ENCODE results near the gene DQX1.

DQX1 gene

GRCh38 chr2:74553892-74554819, 28.1 kb upstream of the DQX1 start, which contains the start of the genes DOK1 and LOXL3:
Gene DOK1 (plus strand): TSS chr2:74554720. CDS start chr2:74554755, 35 bp downstream.
Gene LOXL3 (minus strand): TSS chr2:74553942. CDS start chr2:74552634, 1,308 bp downstream.
- DNase-seq (peak; percentile 92), ATAC-seq (peak; percentile 81)

GRCh38 chr2:74552914-74553811, 27.1 kb upstream of the DQX1 start:
- no peak for DNase-seq
- no peak for ATAC-seq

- no peak for DNase-seq
- no peak for ATAC-seq
Measured at GRCh38 chr2:74551942-74552913, 26.2 kb upstream of the DQX1 start.

- DNase-seq: no peak
- no peak for ATAC-seq
Measured at GRCh38 chr2:74551530-74551929, 25.5 kb upstream of the DQX1 start.

GRCh38 chr2:74550231-74550630, 24.2 kb upstream of the DQX1 start:
- ATAC-seq: no peak
- no peak for DNase-seq

- ATAC-seq: peak; percentile 64
Measured at GRCh38 chr2:74548900-74549826, 23.1 kb upstream of the DQX1 start.

GRCh38 chr2:74548285-74548899, 22.4 kb upstream of the DQX1 start:
- ATAC-seq (no peak), DNase-seq (no peak)

More at GRCh38 chr2:74548900-74549826, 23.1 kb upstream of the DQX1 start:
- peak; percentile 52 for DNase-seq

- DNase-seq (no peak), ATAC-seq (no peak)
Measured at GRCh38 chr2:74546004-74546403, 20.0 kb upstream of the DQX1 start.

- no peak for ATAC-seq
Measured at GRCh38 chr2:74544634-74545033, 18.6 kb upstream of the DQX1 start.

GRCh38 chr2:74542978-74543377, 16.9 kb upstream of the DQX1 start:
- no peak for ATAC-seq
- DNase-seq: no peak

More at GRCh38 chr2:74544634-74545033, 18.6 kb upstream of the DQX1 start:
- no peak for DNase-seq

GRCh38 chr2:74540291-74540690, 14.3 kb upstream of the DQX1 start:
- ATAC-seq: no peak
- no peak for DNase-seq

GRCh38 chr2:74538881-74539339, 12.9 kb upstream of the DQX1 start:
- ATAC-seq (no peak), DNase-seq (no peak)

- ATAC-seq (no peak), DNase-seq (no peak)
Measured at GRCh38 chr2:74537140-74537539, 11.1 kb upstream of the DQX1 start.

GRCh38 chr2:74536166-74536950, 10.3 kb upstream of the DQX1 start:
- DNase-seq: no peak
- peak; percentile 68 for ATAC-seq

- ATAC-seq (no peak), DNase-seq (no peak)
Measured at GRCh38 chr2:74535440-74535965, 9.5 kb upstream of the DQX1 start.

- ATAC-seq (no peak), DNase-seq (no peak)
Measured at GRCh38 chr2:74534411-74534810, 8.4 kb upstream of the DQX1 start.

- DNase-seq: no peak
- ATAC-seq: no peak
Measured at GRCh38 chr2:74533464-74533863, 7.4 kb upstream of the DQX1 start.

GRCh38 chr2:74532222-74532621, 6.2 kb upstream of the DQX1 start:
- DNase-seq: no peak
- ATAC-seq: no peak

- DNase-seq: no peak
- no peak for ATAC-seq
Measured at GRCh38 chr2:74531666-74532065, 5.6 kb upstream of the DQX1 start.

All from stimulated activated naive CD8-positive, alpha-beta T cell treated with anti-CD3 and anti-CD28 coated beads, Interleukin-15, Interleukin-2, amounts not matched to agents 100 U/mL and 50 U/mL, for 24 hours (primary cell).